HEK293T (cell line): Measurements from ENCODE around the gene PRCD.

Source experiments
- BHLHE40 ChIP-seq: fragments of 450-650 bp; IDR thresholded peaks from 2 replicates; pipeline ENCODE4 v1.6.1; 2016; ENCODE audit warnings: mild to moderate bottlenecking, moderate library complexity, borderline replicate concordance
- ELF4 ChIP-seq: fragments of 450-650 bp; IDR thresholded peaks from 2 replicates; pipeline ENCODE4 v1.6.1; 2017; ENCODE audit warnings: antibody characterized with exemption
- FOXA1 ChIP-seq: fragments of 450-650 bp; IDR thresholded peaks from 2 replicates; pipeline ENCODE4 v1.6.1; 2016; ENCODE audit warnings: mild to moderate bottlenecking
- FOXM1 ChIP-seq: fragments of 450-650 bp; IDR thresholded peaks from 2 replicates; pipeline ENCODE4 v1.6.1; 2017; ENCODE audit warnings: mild to moderate bottlenecking, borderline replicate concordance
- HDGF ChIP-seq: fragments of 450-650 bp; IDR thresholded peaks from 2 replicates; pipeline ENCODE4 v1.6.1; 2017; ENCODE audit warnings: antibody characterized with exemption, borderline replicate concordance
- LEF1 ChIP-seq: fragments of 450-650 bp; IDR thresholded peaks from 2 replicates; pipeline ENCODE4 v1.6.1; 2017; ENCODE audit warnings: mild to moderate bottlenecking, borderline replicate concordance
- SP1 ChIP-seq: fragments of 450-650 bp; IDR thresholded peaks from 2 replicates; pipeline ENCODE4 v1.6.1; 2017
- SUZ12 ChIP-seq: fragments of 450-650 bp; IDR thresholded peaks from 2 replicates; pipeline ENCODE4 v1.6.1; 2016; ENCODE audit warnings: mild to moderate bottlenecking
- ZNF384 ChIP-seq: fragments of 450-650 bp; IDR thresholded peaks from 2 replicates; pipeline ENCODE4 v1.6.1; 2016
- TF ChIP-seq, protein P1 (sequence below): fragments of 450-650 bp; IDR thresholded peaks from 2 replicates; pipeline ENCODE4 v1.6.1; 2016

DNA sequence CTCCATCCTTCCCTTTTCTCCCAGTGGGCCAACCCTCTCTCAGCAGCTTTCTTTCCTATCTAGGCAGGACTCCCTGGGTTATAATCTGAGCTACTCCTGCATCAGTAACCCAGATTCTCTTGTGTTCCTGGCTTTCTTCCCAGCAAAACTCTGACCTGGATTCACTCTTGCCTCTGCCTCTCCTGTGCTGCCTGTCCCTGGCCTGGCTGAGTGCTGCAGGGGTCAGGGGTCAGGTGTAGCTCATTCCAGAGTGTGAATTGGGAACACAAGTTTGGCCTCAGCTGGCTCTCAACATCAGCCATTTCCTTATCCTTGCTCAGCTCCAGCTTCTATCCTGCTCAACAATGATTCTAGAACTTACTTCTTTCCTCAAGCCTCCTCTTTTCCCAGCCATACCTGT is 48.3 kb downstream of the PRCD start:
- no peak for TF ChIP-seq BHLHE40
- TF ChIP-seq ELF4: no peak
- TF ChIP-seq FOXA1: no peak
- TF ChIP-seq FOXM1: no peak
- no peak for TF ChIP-seq LEF1
- TF ChIP-seq HDGF: no peak
- TF ChIP-seq SUZ12: no peak
- TF ChIP-seq, protein P1, sequence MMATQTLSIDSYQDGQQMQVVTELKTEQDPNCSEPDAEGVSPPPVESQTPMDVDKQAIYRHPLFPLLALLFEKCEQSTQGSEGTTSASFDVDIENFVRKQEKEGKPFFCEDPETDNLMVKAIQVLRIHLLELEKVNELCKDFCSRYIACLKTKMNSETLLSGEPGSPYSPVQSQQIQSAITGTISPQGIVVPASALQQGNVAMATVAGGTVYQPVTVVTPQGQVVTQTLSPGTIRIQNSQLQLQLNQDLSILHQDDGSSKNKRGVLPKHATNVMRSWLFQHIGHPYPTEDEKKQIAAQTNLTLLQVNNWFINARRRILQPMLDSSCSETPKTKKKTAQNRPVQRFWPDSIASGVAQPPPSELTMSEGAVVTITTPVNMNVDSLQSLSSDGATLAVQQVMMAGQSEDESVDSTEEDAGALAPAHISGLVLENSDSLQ: no peak
- no peak for TF ChIP-seq ZNF384
- no peak for TF ChIP-seq SP1
